Fibroblast of lung (primary cell): ENCODE measurements around the gene ADAP1.

Experiments used
- EZH2 ChIP-seq: IDR thresholded peaks from 2 replicates; pipeline ENCODE4 v1.5.1; 2012; ENCODE audit warnings: low read length, control low read depth, mild to moderate bottlenecking; ENCODE audit errors: missing control alignments
- TF ChIP-seq, protein P1 (sequence below), 2 donors: IDR thresholded peaks in 1 of 2; conservative IDR thresholded peaks in 1 of 2; 1 replicate in 1 of 2; 2 replicates in 1 of 2; pipeline ENCODE4 v1.5.1; 2011 to 2012; ENCODE audit warnings: low read length in 2 of 2, control low read depth in 1 of 2, inconsistent platforms in 1 of 2, low read depth in 1 of 2, mild to moderate bottlenecking in 1 of 2

DNA sequence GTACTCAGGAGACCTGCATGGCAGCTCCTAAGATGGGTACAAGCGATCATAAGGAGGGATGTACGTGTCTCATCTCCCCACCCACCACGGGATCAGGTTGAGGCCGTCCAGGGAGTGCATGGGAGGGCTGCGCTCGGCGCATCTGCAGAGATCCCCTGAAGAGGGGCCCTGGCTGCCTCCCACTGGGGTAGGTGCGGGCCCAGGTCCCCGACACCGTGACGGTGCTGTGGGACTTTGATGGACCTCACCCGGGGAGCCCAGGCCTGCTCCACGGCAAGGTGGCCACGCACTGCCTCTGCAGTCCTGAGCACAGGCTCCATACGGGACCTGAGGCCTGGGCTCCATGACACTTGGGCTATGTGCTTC is 65.5 kb downstream of the ADAP1 start:
- TF ChIP-seq, protein P1, sequence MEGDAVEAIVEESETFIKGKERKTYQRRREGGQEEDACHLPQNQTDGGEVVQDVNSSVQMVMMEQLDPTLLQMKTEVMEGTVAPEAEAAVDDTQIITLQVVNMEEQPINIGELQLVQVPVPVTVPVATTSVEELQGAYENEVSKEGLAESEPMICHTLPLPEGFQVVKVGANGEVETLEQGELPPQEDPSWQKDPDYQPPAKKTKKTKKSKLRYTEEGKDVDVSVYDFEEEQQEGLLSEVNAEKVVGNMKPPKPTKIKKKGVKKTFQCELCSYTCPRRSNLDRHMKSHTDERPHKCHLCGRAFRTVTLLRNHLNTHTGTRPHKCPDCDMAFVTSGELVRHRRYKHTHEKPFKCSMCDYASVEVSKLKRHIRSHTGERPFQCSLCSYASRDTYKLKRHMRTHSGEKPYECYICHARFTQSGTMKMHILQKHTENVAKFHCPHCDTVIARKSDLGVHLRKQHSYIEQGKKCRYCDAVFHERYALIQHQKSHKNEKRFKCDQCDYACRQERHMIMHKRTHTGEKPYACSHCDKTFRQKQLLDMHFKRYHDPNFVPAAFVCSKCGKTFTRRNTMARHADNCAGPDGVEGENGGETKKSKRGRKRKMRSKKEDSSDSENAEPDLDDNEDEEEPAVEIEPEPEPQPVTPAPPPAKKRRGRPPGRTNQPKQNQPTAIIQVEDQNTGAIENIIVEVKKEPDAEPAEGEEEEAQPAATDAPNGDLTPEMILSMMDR (conservative IDR thresholded peaks at IDR 0.05 in 1 of 2, IDR thresholded peaks at IDR 0.05 in 1 of 2; ENCODE audit: low read depth in 1 of 2, low read length in 2 of 2), result no peak
- TF ChIP-seq EZH2, result no peak
